ENCODE data around the gene RIN3.

- TF ChIP-seq CTCF (conservative IDR thresholded peaks at IDR 0.05; ENCODE audit: low read depth, low read length) (no peak), EZH2 (IDR thresholded peaks at IDR 0.05; ENCODE audit: low read length, unreplicated experiment) (no peak), EZH2phosphoT487 (IDR thresholded peaks at IDR 0.05; ENCODE audit: borderline replicate concordance, low read length) (no peak)
These were observed 36.3 kb downstream of the RIN3 start for GRCh38 chr14:92549859-92550230.

Data from PC-3 (cell line).